HCT116 (cell line): Measurements from ENCODE around the gene RANBP10.
"Not testable (repeated sequence)": the region's sequence is repeated elsewhere in the genome, so short reads cannot be mapped to it uniquely, and the experiment has no call there.

Source experiments
- EZH2phosphoT487 ChIP-seq: fragments of 200-600 bp; IDR thresholded peaks from 2 replicates; pipeline ENCODE4 v1.6.1; 2018; ENCODE audit warnings: antibody characterized with exemption, borderline replicate concordance
- JUND ChIP-seq: IDR thresholded peaks from 2 replicates; pipeline ENCODE4 v1.6.1; 2012
- POLR2A ChIP-seq: IDR thresholded peaks from 2 replicates; pipeline ENCODE4 v1.7.0; 2011; ENCODE audit warnings: borderline replicate concordance; ENCODE audit not compliant: insufficient read depth, insufficient read length; ENCODE audit errors: extremely low read depth
- POLR2AphosphoS5 ChIP-seq: IDR thresholded peaks from 2 replicates; pipeline ENCODE4 v1.6.1; 2011; ENCODE audit warnings: mild to moderate bottlenecking, low read depth, low read length, moderate library complexity
- RAD21 ChIP-seq: IDR thresholded peaks from 2 replicates; pipeline ENCODE4 v1.6.1; 2012; ENCODE audit warnings: low read depth, mild to moderate bottlenecking
- SIN3A ChIP-seq: IDR thresholded peaks from 2 replicates; pipeline ENCODE4 v1.6.1; 2012; ENCODE audit warnings: low read depth
- SP1 ChIP-seq: IDR thresholded peaks from 2 replicates; pipeline ENCODE4 v1.6.1; 2012; ENCODE audit warnings: low read depth
- YY1 ChIP-seq: IDR thresholded peaks from 2 replicates; pipeline ENCODE4 v1.6.1; 2011; ENCODE audit warnings: low read length, low read depth, moderate library complexity, mild to moderate bottlenecking; ENCODE audit not compliant: insufficient replicate concordance; ENCODE audit errors: extremely low read depth
- TF ChIP-seq, protein P1 (sequence below), 3 experiments: fragments of 200-600 bp in 1 of 3; sonication (generic) in 1 of 3; IDR thresholded peaks in 2 of 3; conservative IDR thresholded peaks in 1 of 3; 2 replicates each; pipeline ENCODE4 v1.5.1; 2012 to 2017; ENCODE audit warnings: low read depth in 2 of 3, low read length in 2 of 3, antibody characterized with exemption in 1 of 3, borderline replicate concordance in 1 of 3, control low read depth in 1 of 3, mild to moderate bottlenecking in 1 of 3, mixed read lengths in 1 of 3, mixed run types in 1 of 3, moderate library complexity in 1 of 3; ENCODE audit not compliant: insufficient read depth in 1 of 3
- TF ChIP-seq, protein P2 (sequence below): IDR thresholded peaks from 2 replicates; pipeline ENCODE4 v1.6.1; 2012; ENCODE audit warnings: low read depth

DNA sequence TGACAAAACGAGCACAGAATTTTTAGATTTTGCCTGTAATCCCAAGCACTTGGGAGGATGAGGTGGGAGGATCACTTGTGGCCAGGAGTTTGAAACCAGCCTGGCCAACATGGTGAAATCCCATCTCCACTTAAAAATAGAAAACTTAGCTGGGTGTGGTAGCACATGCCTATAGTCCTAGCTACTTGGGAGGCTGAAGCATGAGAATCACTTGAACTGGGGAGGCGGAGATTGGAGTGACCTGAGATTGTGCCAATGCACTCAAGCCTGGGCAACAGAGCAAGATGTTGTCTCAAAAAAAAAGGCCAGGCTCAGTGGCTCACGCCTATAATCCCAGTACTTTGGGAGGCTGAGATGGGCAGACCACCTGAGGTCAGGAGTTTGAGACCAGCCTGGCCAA lies 55.0 kb downstream of the RANBP10 start:
- TF ChIP-seq, protein P1, sequence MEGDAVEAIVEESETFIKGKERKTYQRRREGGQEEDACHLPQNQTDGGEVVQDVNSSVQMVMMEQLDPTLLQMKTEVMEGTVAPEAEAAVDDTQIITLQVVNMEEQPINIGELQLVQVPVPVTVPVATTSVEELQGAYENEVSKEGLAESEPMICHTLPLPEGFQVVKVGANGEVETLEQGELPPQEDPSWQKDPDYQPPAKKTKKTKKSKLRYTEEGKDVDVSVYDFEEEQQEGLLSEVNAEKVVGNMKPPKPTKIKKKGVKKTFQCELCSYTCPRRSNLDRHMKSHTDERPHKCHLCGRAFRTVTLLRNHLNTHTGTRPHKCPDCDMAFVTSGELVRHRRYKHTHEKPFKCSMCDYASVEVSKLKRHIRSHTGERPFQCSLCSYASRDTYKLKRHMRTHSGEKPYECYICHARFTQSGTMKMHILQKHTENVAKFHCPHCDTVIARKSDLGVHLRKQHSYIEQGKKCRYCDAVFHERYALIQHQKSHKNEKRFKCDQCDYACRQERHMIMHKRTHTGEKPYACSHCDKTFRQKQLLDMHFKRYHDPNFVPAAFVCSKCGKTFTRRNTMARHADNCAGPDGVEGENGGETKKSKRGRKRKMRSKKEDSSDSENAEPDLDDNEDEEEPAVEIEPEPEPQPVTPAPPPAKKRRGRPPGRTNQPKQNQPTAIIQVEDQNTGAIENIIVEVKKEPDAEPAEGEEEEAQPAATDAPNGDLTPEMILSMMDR (IDR thresholded peaks at IDR 0.05 in 2 of 3, conservative IDR thresholded peaks at IDR 0.05 in 1 of 3; ENCODE audit: borderline replicate concordance in 1 of 3, insufficient read depth in 1 of 3, low read depth in 2 of 3, low read length in 2 of 3), result not testable (repeated sequence)
- not testable (repeated sequence) for TF ChIP-seq SIN3A, JUND, EZH2phosphoT487, POLR2AphosphoS5, YY1, POLR2A, RAD21, SP1
- TF ChIP-seq, protein P2, sequence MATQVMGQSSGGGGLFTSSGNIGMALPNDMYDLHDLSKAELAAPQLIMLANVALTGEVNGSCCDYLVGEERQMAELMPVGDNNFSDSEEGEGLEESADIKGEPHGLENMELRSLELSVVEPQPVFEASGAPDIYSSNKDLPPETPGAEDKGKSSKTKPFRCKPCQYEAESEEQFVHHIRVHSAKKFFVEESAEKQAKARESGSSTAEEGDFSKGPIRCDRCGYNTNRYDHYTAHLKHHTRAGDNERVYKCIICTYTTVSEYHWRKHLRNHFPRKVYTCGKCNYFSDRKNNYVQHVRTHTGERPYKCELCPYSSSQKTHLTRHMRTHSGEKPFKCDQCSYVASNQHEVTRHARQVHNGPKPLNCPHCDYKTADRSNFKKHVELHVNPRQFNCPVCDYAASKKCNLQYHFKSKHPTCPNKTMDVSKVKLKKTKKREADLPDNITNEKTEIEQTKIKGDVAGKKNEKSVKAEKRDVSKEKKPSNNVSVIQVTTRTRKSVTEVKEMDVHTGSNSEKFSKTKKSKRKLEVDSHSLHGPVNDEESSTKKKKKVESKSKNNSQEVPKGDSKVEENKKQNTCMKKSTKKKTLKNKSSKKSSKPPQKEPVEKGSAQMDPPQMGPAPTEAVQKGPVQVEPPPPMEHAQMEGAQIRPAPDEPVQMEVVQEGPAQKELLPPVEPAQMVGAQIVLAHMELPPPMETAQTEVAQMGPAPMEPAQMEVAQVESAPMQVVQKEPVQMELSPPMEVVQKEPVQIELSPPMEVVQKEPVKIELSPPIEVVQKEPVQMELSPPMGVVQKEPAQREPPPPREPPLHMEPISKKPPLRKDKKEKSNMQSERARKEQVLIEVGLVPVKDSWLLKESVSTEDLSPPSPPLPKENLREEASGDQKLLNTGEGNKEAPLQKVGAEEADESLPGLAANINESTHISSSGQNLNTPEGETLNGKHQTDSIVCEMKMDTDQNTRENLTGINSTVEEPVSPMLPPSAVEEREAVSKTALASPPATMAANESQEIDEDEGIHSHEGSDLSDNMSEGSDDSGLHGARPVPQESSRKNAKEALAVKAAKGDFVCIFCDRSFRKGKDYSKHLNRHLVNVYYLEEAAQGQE, result not testable (repeated sequence)
